Measurements from ENCODE around the gene ALK.

The ALK gene

GRCh38 chr2:29323961-29324360 is 597.4 kb downstream of the ALK start:
- Histone ChIP-seq H3K79me2 (ENCODE audit: low read length) (no peaks in the 10 kb centered on the region), H3K27me3 (replicated peaks; ENCODE audit: insufficient read depth, low read length) (no peaks in the 10 kb centered on the region), H4K20me1 (ENCODE audit: insufficient read depth, low read length) (no peaks in the 10 kb centered on the region), H3K9me3 (replicated peaks; ENCODE audit: insufficient read depth, low read length) (no peaks in the 10 kb centered on the region), H3K4me3 (ENCODE audit: low read length) (no peak overlapping the region), H3K4me1 (ENCODE audit: low read length) (no peaks in the 10 kb centered on the region), H3F3A (ENCODE audit: insufficient read depth, low read length) (no peaks in the 10 kb centered on the region), H3K9me2 (replicated peaks; ENCODE audit: insufficient read depth, low read length) (no peaks in the 10 kb centered on the region), H3K27ac (ENCODE audit: low read length) (no peak overlapping the region), H3K4me2 (ENCODE audit: low read depth, low read length) (no peak overlapping the region), H2AFZ (ENCODE audit: low read length) (no peak overlapping the region), H3K36me3 (replicated peaks; ENCODE audit: insufficient read depth, low read length) (no peaks in the 10 kb centered on the region), H3K9ac (ENCODE audit: low read length) (no peak overlapping the region)
- no peak for DNase-seq
- TF ChIP-seq EZH2phosphoT487 (IDR thresholded peaks at IDR 0.05; ENCODE audit: low read length) = no peak
- no peak for TF ChIP-seq CTCF (IDR thresholded peaks at IDR 0.05; ENCODE audit: low read length)
- TF ChIP-seq EZH2 (optimal IDR thresholded peaks at IDR 0.05; ENCODE audit: low read depth, low read length) = no peak

- Histone ChIP-seq H3K9ac (ENCODE audit: low read length) (no peak overlapping the region), H2AFZ (ENCODE audit: low read length) (no peak overlapping the region), H3K9me2 (replicated peaks; ENCODE audit: insufficient read depth, low read length) (no peaks in the 10 kb centered on the region), H3F3A (ENCODE audit: insufficient read depth, low read length) (no peaks in the 10 kb centered on the region), H3K4me3 (ENCODE audit: low read length) (no peak overlapping the region), H3K9me3 (replicated peaks; ENCODE audit: insufficient read depth, low read length) (no peaks in the 10 kb centered on the region), H3K27ac (ENCODE audit: low read length) (no peak overlapping the region), H4K20me1 (ENCODE audit: insufficient read depth, low read length) (no peaks in the 10 kb centered on the region), H3K79me2 (ENCODE audit: low read length) (no peaks in the 10 kb centered on the region), H3K36me3 (replicated peaks; ENCODE audit: insufficient read depth, low read length) (no peaks in the 10 kb centered on the region), H3K27me3 (replicated peaks; ENCODE audit: insufficient read depth, low read length) (no peaks in the 10 kb centered on the region), H3K4me2 (ENCODE audit: low read depth, low read length) (no peak overlapping the region), H3K4me1 (ENCODE audit: low read length) (no peaks in the 10 kb centered on the region)
- TF ChIP-seq CTCF (IDR thresholded peaks at IDR 0.05; ENCODE audit: low read length) = no peak
- no peak for DNase-seq
These were observed 598.1 kb downstream of the ALK start for GRCh38 chr2:29323301-29323700.

GRCh38 chr2:29322011-29322410 is 599.4 kb downstream of the ALK start:
- Histone ChIP-seq H3K4me1 (ENCODE audit: low read length) (0 out of 2 replicates have a peak, but pooled peaks cover 2% of the 10 kb centered on the region), H3K27me3 (replicated peaks; ENCODE audit: insufficient read depth, low read length) (no peaks in the 10 kb centered on the region), H3K9me3 (replicated peaks; ENCODE audit: insufficient read depth, low read length) (no peaks in the 10 kb centered on the region), H3F3A (ENCODE audit: insufficient read depth, low read length) (no peaks in the 10 kb centered on the region), H3K79me2 (ENCODE audit: low read length) (no peaks in the 10 kb centered on the region), H3K4me3 (ENCODE audit: low read length) (no peak overlapping the region), H3K9me2 (replicated peaks; ENCODE audit: insufficient read depth, low read length) (no peaks in the 10 kb centered on the region), H2AFZ (ENCODE audit: low read length) (no peak overlapping the region), H4K20me1 (ENCODE audit: insufficient read depth, low read length) (no peaks in the 10 kb centered on the region), H3K9ac (ENCODE audit: low read length) (no peak overlapping the region), H3K36me3 (replicated peaks; ENCODE audit: insufficient read depth, low read length) (no peaks in the 10 kb centered on the region), H3K27ac (ENCODE audit: low read length) (no peak overlapping the region), H3K4me2 (ENCODE audit: low read depth, low read length) (no peak overlapping the region)
- TF ChIP-seq EZH2phosphoT487 (IDR thresholded peaks at IDR 0.05; ENCODE audit: low read length) (no peak), EZH2 (optimal IDR thresholded peaks at IDR 0.05; ENCODE audit: low read depth, low read length) (no peak), CTCF (IDR thresholded peaks at IDR 0.05; ENCODE audit: low read length) (no peak)
- DNase-seq = no peak
